ENCODE data around the gene ASB2. TPM values are rescaled to one million over a fixed set of nuclear protein-coding genes. Genes with fewer than 3 reads are reported as not detected.

Gene ASB2
- total and polyA plus RNA-seq, 2 of the 8 experiments (the other 6 are each of a cell fraction or from before 2014, with no cell fraction given): 1.0 to 2.1 TPM

DNA sequence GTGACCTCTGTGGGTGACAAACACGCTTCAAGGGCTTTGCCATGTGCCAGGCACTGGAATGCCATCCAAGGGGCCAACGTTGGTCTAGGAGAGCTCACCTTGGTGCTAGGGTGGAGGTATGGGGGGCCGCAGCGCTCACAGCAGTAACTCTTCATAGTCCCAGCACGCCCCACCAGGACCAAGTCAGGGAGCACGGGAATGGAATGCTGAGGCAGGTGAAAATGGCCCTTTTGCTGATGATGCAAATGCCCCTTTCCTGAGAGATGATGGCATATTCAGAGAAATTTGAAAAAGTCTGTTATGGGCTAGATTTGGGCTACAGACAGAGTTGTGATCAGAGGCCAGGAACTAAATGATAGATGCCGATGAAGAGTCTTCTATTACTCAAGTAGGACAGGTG, 59.2 kb downstream of the ASB2 start:
- H3K23me2 ChIP-seq (ENCODE audit: low read depth, low read length): no peaks in the 10 kb centered on the region
- TF ChIP-seq, protein P1, sequence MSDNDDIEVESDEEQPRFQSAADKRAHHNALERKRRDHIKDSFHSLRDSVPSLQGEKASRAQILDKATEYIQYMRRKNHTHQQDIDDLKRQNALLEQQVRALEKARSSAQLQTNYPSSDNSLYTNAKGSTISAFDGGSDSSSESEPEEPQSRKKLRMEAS (IDR thresholded peaks at IDR 0.05): no peak
- no peak for TF ChIP-seq BRCA1 (IDR thresholded peaks at IDR 0.05; ENCODE audit: low read depth, low read length)
- no peak for TF ChIP-seq TAF7 (optimal IDR thresholded peaks at IDR 0.05; ENCODE audit: borderline replicate concordance, low read depth, low read length)
- TF ChIP-seq SUZ12 (IDR thresholded peaks at IDR 0.05; ENCODE audit: low read length): no peak
- TF ChIP-seq RNF2 (IDR thresholded peaks at IDR 0.05; ENCODE audit: borderline replicate concordance, low read depth, low read length, missing control alignments, poor library complexity, severe bottlenecking): no peak
- no peak for TF ChIP-seq POU5F1 (IDR thresholded peaks at IDR 0.05; ENCODE audit: low read depth, low read length)
- no peak for TF ChIP-seq BACH1 (IDR thresholded peaks at IDR 0.05; ENCODE audit: low read length)
- no peak for TF ChIP-seq KDM1A (IDR thresholded peaks at IDR 0.05; ENCODE audit: borderline replicate concordance, low read length)
- no peak for TF ChIP-seq TAF1 (IDR thresholded peaks at IDR 0.05; ENCODE audit: low read depth, low read length)
- TF ChIP-seq SRF (IDR thresholded peaks at IDR 0.05; ENCODE audit: low read depth, low read length): no peak
- no peak for TF ChIP-seq HDAC2 (IDR thresholded peaks at IDR 0.05; ENCODE audit: borderline replicate concordance in 1 of 2, low read depth in 2 of 2, low read length in 2 of 2)
- TF ChIP-seq RBBP5 (IDR thresholded peaks at IDR 0.05; ENCODE audit: borderline replicate concordance, low read depth, low read length): no peak
- TF ChIP-seq NRF1 (IDR thresholded peaks at IDR 0.05; ENCODE audit: low read depth, low read length): no peak
- no peak for TF ChIP-seq CEBPB (IDR thresholded peaks at IDR 0.05; ENCODE audit: low read depth, low read length)

More for the DNA sequence above, 59.2 kb downstream of the ASB2 start:
- FAIRE-seq: no peak
- Histone ChIP-seq H3K79me1 (ENCODE audit: low read depth, low read length) (no peaks in the 10 kb centered on the region), H3K27ac (ENCODE audit: low read depth, low read length) (no peak overlapping the region), H4K8ac (ENCODE audit: extremely low read depth, insufficient read depth, low read length) (no peak overlapping the region), H4K91ac (replicated peaks; ENCODE audit: insufficient read length, low read length) (no peak overlapping the region), H3K23ac (ENCODE audit: insufficient read length) (no peak overlapping the region), H4K5ac (ENCODE audit: insufficient read length, low read depth, low read length) (no peak overlapping the region), H2AK5ac (ENCODE audit: low read depth, low read length) (no peak overlapping the region), H2BK5ac (ENCODE audit: low read depth, low read length) (no peak overlapping the region), H3K36me3 (ENCODE audit: control insufficient read depth in 2 of 4, insufficient read depth in 4 of 4, low read length in 3 of 4) (no peaks in the 10 kb centered on the region), H3K4me2 (ENCODE audit: insufficient read depth in 1 of 2, low read depth in 2 of 2, low read length in 2 of 2) (no peak overlapping the region), H3K14ac (ENCODE audit: insufficient read length) (no peak overlapping the region), H2AFZ (ENCODE audit: low read length) (no peak overlapping the region), H2BK20ac (ENCODE audit: low read length) (no peak overlapping the region), H4K20me1 (replicated peaks in 1 of 2; ENCODE audit: control insufficient read depth in 1 of 2, insufficient read depth in 2 of 2, low read length in 2 of 2) (no peaks in the 10 kb centered on the region), H3K9me3 (ENCODE audit: insufficient read depth in 2 of 2, low read depth in 1 of 2, low read length in 1 of 2) (no peaks in the 10 kb centered on the region), H3K4ac (replicated peaks; ENCODE audit: insufficient read length, low read depth, low read length) (no peak overlapping the region), H3K18ac (ENCODE audit: extremely low read depth, low read length) (no peak overlapping the region), H3K4me1 (replicated peaks in 1 of 4; ENCODE audit: control insufficient read depth in 3 of 4, insufficient read depth in 4 of 4, low read length in 3 of 4) (no peaks in the 10 kb centered on the region), H2BK12ac (ENCODE audit: low read depth, low read length) (no peak overlapping the region), H2BK15ac (ENCODE audit: low read length) (no peak overlapping the region), H2BK120ac (replicated peaks; ENCODE audit: low read depth, low read length) (no peak overlapping the region), H3K79me2 (ENCODE audit: control insufficient read depth in 1 of 2, insufficient read depth in 2 of 2, low read length in 2 of 2) (no peaks in the 10 kb centered on the region), H3K27me3 (replicated peaks in 1 of 4; ENCODE audit: control insufficient read depth in 3 of 4, extremely low read depth in 1 of 4, insufficient read depth in 3 of 4, low read length in 3 of 4) (no peaks in the 10 kb centered on the region), H3K56ac (replicated peaks; ENCODE audit: insufficient read length, low read depth, low read length) (no peak overlapping the region), H3K9ac (replicated peaks in 1 of 4; ENCODE audit: extremely low read depth in 1 of 4, low read depth in 3 of 4, low read length in 3 of 4) (no peak overlapping the region), H3K4me3 (ENCODE audit: extremely low read depth in 1 of 4, insufficient read depth in 2 of 4, low read depth in 3 of 4, low read length in 4 of 4) (no peak overlapping the region)
- 90% methylated on average over 7 of the region's 7 CpGs; no CpG with 5 or more reads in 1 of the 2 experiments for WGBS, 2 experiments (ENCODE audit: extremely low coverage in 1 of 2, insufficient coverage in 1 of 2, insufficient read length in 1 of 2, insufficient replicate concordance in 2 of 2, low coverage in 1 of 2, low lambda C conversion rate in 2 of 2, missing lambda C conversion rate in 1 of 2)
- CTCF ChIA-PET (ENCODE audit: partially characterized antibody): interaction anchor here (2.4 to 3.3 kb wide), 2 partner anchors 11 to 18 kb away, joined by 11 to 17 read pairs; no protein-coding TSS in a partner anchor
- POLR2A ChIA-PET (ENCODE audit: partially characterized antibody): no interaction called here
- DNase-seq (ENCODE audit: low read depth in 1 of 2, low spot score in 2 of 2): no peak
